HG02973 (cell line): ENCODE measurements around the gene MIF.

Experiments
- ATAC-seq: cut with Tn5 transposase; IDR thresholded peaks from one replicate; pipeline ENCODE4 v1.9.1; 2021; ENCODE audit warnings: moderate library complexity; ENCODE audit not compliant: unreplicated experiment

The MIF gene

GRCh38 chr22:23875801-23876200 is 18.4 kb upstream of the MIF start:
- no peak for ATAC-seq

- no peak for ATAC-seq
Observed at GRCh38 chr22:23877566-23877965, 16.6 kb upstream of the MIF start.

- ATAC-seq = no peak
Observed at GRCh38 chr22:23878219-23878618, 16.0 kb upstream of the MIF start.

- no peak for ATAC-seq
Observed at GRCh38 chr22:23882370-23882769, 11.8 kb upstream of the MIF start.

GRCh38 chr22:23883658-23884057 is 10.5 kb upstream of the MIF start:
- no peak for ATAC-seq

- ATAC-seq = no peak
Observed at GRCh38 chr22:23884140-23884539, 10.0 kb upstream of the MIF start.

- no peak for ATAC-seq
Observed at GRCh38 chr22:23888615-23889401, 5.4 kb upstream of the MIF start.

GRCh38 chr22:23889620-23890019 is 4.6 kb upstream of the MIF start:
- no peak for ATAC-seq

- ATAC-seq = no peak
Observed at GRCh38 chr22:23891726-23892125, 2.5 kb upstream of the MIF start.

GRCh38 chr22:23892130-23892529 is 2.1 kb upstream of the MIF start:
- ATAC-seq = no peak

- no peak for ATAC-seq
Observed at GRCh38 chr22:23892706-23893105, 1.5 kb upstream of the MIF start.

GRCh38 chr22:23893121-23893944 is 850 bp upstream of the MIF start:
- ATAC-seq = no peak

- peak; percentile 14 for ATAC-seq
Observed at GRCh38 chr22:23894710-23895598, 771 bp downstream of the MIF start.

- ATAC-seq = no peak
Observed at GRCh38 chr22:23895599-23896144, 1.5 kb downstream of the MIF start.

- no peak for ATAC-seq
Observed at GRCh38 chr22:23896166-23896522, 2.0 kb downstream of the MIF start.

- no peak for ATAC-seq
Observed at GRCh38 chr22:23896523-23897186, 2.5 kb downstream of the MIF start.

GRCh38 chr22:23897320-23897719 is 3.1 kb downstream of the MIF start:
- no peak for ATAC-seq

- no peak for ATAC-seq
Observed at GRCh38 chr22:23898006-23898974, 4.1 kb downstream of the MIF start.

GRCh38 chr22:23899042-23899745 is 5.0 kb downstream of the MIF start:
- ATAC-seq = no peak
